Endothelial cell of umbilical vein (primary cell): ENCODE data around the gene GALNT10. TPM values are rescaled to one million over a fixed set of nuclear protein-coding genes. Genes with fewer than 3 reads are reported as not detected.

Experiments used
- BruUV-seq: library from RNA; stranded (reverse); fragments of 400-500 nt; replicated peaks from 2 replicates; lab custom pipeline; 2021; lab: Mats Ljungman, UMichigan
- CTCF ChIA-PET: fragments of 300-600, 350-600 bp; sonication (Branson Sonifier 250); formaldehyde crosslinking; loops from one replicate; lab custom pipeline; 2021; ENCODE audit warnings: antibody characterized with exemption, inconsistent platforms; lab: Charles Lee
- POLR2A ChIA-PET: fragments of 300-600, 350-600 bp; sonication (Branson Sonifier 250); formaldehyde crosslinking; loops from one replicate; lab custom pipeline; 2021; ENCODE audit warnings: antibody characterized with exemption, inconsistent platforms; lab: Charles Lee
- DNase-seq: peaks from one replicate; pipeline ENCODE4 v3.0.0-alpha.2; 2011; ENCODE audit warnings: low read depth, low spot score
- FAIRE-seq: peaks from 2 replicates; lab custom pipeline; 2011; peaks lifted over from hg19 to GRCh38; lab: Jason Lieb, UNC
- H2AFZ ChIP-seq: 2 replicates; pipeline ENCODE4 v1.6.0; 2012; ENCODE audit warnings: low read depth, low read length, control low read depth, inconsistent platforms
- H3K27ac ChIP-seq: 2 replicates; pipeline ENCODE4 v1.5.1; 2011; ENCODE audit warnings: low read depth, mild to moderate bottlenecking, control low read depth, low read length, moderate library complexity; ENCODE audit not compliant: insufficient read depth
- H3K27me3 ChIP-seq, 2 experiments: 2 replicates each; pipeline versions ENCODE4 v1.6.0 to v1.6.1; 2011; ENCODE audit warnings: low read length in 2 of 2, mixed read lengths in 1 of 2; ENCODE audit not compliant: control insufficient read depth in 2 of 2, insufficient read depth in 2 of 2
- H3K36me3 ChIP-seq, 2 experiments: 2 replicates in 1 of 2; 3 replicates in 1 of 2; pipeline ENCODE4 v1.5.1; 2011; ENCODE audit warnings: low read length in 2 of 2, mild to moderate bottlenecking in 1 of 2, moderate library complexity in 1 of 2; ENCODE audit not compliant: control insufficient read depth in 2 of 2, insufficient read depth in 2 of 2; ENCODE audit errors: extremely low read depth in 1 of 2
- H3K4me1 ChIP-seq: 3 replicates; pipeline ENCODE4 v1.5.1; 2011; ENCODE audit warnings: mild to moderate bottlenecking, low read length; ENCODE audit not compliant: control insufficient read depth, insufficient read depth; ENCODE audit errors: extremely low read depth
- H3K4me2 ChIP-seq: 2 replicates; pipeline ENCODE4 v1.6.1; 2011; ENCODE audit warnings: low read length, control low read depth, mixed read lengths; ENCODE audit not compliant: insufficient read depth
- H3K4me3 ChIP-seq, 3 experiments: fragments of 200-600 bp in 1 of 3; sonication (generic), shearing (Covaris generic) in 1 of 3; replicated peaks in 1 of 3; 2 replicates each; pipeline ENCODE4 v1.5.1; 2011 to 2016; ENCODE audit warnings: control low read depth in 3 of 3, low read length in 3 of 3, mild to moderate bottlenecking in 2 of 3, inconsistent platforms in 1 of 3, low read depth in 1 of 3, moderate library complexity in 1 of 3; ENCODE audit not compliant: insufficient read depth in 1 of 3
- H3K79me2 ChIP-seq: 2 replicates; pipeline ENCODE4 v1.6.0; 2012; ENCODE audit warnings: low read length, inconsistent platforms; ENCODE audit not compliant: control insufficient read depth, insufficient read depth
- H3K9ac ChIP-seq: replicated peaks from 2 replicates; pipeline ENCODE3; 2011; ENCODE audit warnings: low read length, control low read depth; ENCODE audit not compliant: insufficient read depth; ENCODE audit errors: extremely low read depth
- H3K9me1 ChIP-seq: replicated peaks from 3 replicates; pipeline ENCODE4 v1.6.0; 2011; ENCODE audit warnings: mild to moderate bottlenecking, low read length; ENCODE audit not compliant: control insufficient read depth, insufficient read depth; ENCODE audit errors: extremely low read depth
- H3K9me3 ChIP-seq: replicated peaks from 2 replicates; pipeline ENCODE4 v1.5.1; 2012; ENCODE audit warnings: low read length, inconsistent platforms; ENCODE audit not compliant: control insufficient read depth, insufficient read depth
- H4K20me1 ChIP-seq: replicated peaks from 2 replicates; pipeline ENCODE3; 2011; ENCODE audit warnings: mild to moderate bottlenecking, low read length; ENCODE audit not compliant: control insufficient read depth, insufficient read depth; ENCODE audit errors: extremely low read depth
- EZH2 ChIP-seq: IDR thresholded peaks from 2 replicates; pipeline ENCODE4 v1.6.1; 2012; ENCODE audit warnings: borderline replicate concordance, low read depth, mild to moderate bottlenecking, moderate library complexity, low read length, inconsistent platforms; ENCODE audit not compliant: severe bottlenecking
- FOS ChIP-seq: IDR thresholded peaks from 2 replicates; pipeline ENCODE4 v1.6.1; 2011; ENCODE audit warnings: mild to moderate bottlenecking, low read length, moderate library complexity, borderline replicate concordance; ENCODE audit not compliant: insufficient read depth
- GATA2 ChIP-seq: IDR thresholded peaks from 2 replicates; pipeline ENCODE4 v1.7.0; 2011; ENCODE audit warnings: low read depth, mild to moderate bottlenecking, moderate library complexity, mixed read lengths, low read length; ENCODE audit not compliant: insufficient read length, insufficient read depth
- JUN ChIP-seq: IDR thresholded peaks from 2 replicates; pipeline ENCODE4 v1.6.1; 2011; ENCODE audit warnings: borderline replicate concordance, low read depth; ENCODE audit not compliant: insufficient read length, insufficient read depth
- MYC ChIP-seq: IDR thresholded peaks from one replicate; pipeline ENCODE4 v1.6.1; 2011; ENCODE audit warnings: mild to moderate bottlenecking, low read depth, low read length
- POLR2A ChIP-seq: IDR thresholded peaks from 2 replicates; pipeline ENCODE4 v1.6.1; 2012; ENCODE audit warnings: low read depth, mild to moderate bottlenecking, control low read depth, low read length
- POLR2AphosphoS5 ChIP-seq: IDR thresholded peaks from 2 replicates; pipeline ENCODE4 v1.6.1; 2012; ENCODE audit warnings: low read depth, mild to moderate bottlenecking, control low read depth, low read length, moderate library complexity; ENCODE audit not compliant: insufficient read depth
- dilution Hi-C: fragments of 300-500 bp; cut with MboI; formaldehyde crosslinking; loops from one replicate; pipeline ENCODE4 v1.15.0; 2019; ENCODE audit warnings: low sequenced_read_pairs; ENCODE audit not compliant: extremely low pct_ligation_motif_present
- intact Hi-C: fragments of 100-400 bp; cut with micrococcal nuclease; formaldehyde crosslinking; loops from one replicate; pipeline ENCODE4 v1.10.0; 2022
- polyA plus RNA-seq, 4 experiments: library from polyadenylated mRNA; depleted of rRNA in 3 of 4; stranded (reverse) in 3 of 4; unstranded in 1 of 4; fragments of >200 nt; gene quantifications; 2 replicates each; pipeline versions ENCODE4 v1.2.1 to v1.2.3, GENCODE V29; 2011 to 2012; ENCODE audit warnings: missing spikeins in 1 of 4
- total RNA-seq: library from RNA; stranded (reverse); gene quantifications from 2 replicates; pipeline ENCODE4 v1.2.3, GENCODE V29; 2021
- TF ChIP-seq, protein P1 (sequence below): IDR thresholded peaks from 2 replicates; pipeline ENCODE4 v1.6.1; 2011; ENCODE audit not compliant: insufficient read depth, insufficient read length
- TF ChIP-seq, protein P2 (sequence below), 2 donors: IDR thresholded peaks; 1 replicate in 1 of 2; 2 replicates in 1 of 2; pipeline ENCODE4 v1.5.1; 2011; ENCODE audit warnings: low read length in 2 of 2, mild to moderate bottlenecking in 2 of 2, moderate library complexity in 2 of 2, control low read depth in 1 of 2, inconsistent platforms in 1 of 2, low read depth in 1 of 2; ENCODE audit not compliant: insufficient read depth in 1 of 2; ENCODE audit errors: extremely low read depth in 1 of 2

Gene GALNT10
- total and polyA plus RNA-seq, 2 donors (not counting 3 experiments of a cell fraction or from before 2014, with no cell fraction given) = 70.2 to 77.6 TPM

DNA sequence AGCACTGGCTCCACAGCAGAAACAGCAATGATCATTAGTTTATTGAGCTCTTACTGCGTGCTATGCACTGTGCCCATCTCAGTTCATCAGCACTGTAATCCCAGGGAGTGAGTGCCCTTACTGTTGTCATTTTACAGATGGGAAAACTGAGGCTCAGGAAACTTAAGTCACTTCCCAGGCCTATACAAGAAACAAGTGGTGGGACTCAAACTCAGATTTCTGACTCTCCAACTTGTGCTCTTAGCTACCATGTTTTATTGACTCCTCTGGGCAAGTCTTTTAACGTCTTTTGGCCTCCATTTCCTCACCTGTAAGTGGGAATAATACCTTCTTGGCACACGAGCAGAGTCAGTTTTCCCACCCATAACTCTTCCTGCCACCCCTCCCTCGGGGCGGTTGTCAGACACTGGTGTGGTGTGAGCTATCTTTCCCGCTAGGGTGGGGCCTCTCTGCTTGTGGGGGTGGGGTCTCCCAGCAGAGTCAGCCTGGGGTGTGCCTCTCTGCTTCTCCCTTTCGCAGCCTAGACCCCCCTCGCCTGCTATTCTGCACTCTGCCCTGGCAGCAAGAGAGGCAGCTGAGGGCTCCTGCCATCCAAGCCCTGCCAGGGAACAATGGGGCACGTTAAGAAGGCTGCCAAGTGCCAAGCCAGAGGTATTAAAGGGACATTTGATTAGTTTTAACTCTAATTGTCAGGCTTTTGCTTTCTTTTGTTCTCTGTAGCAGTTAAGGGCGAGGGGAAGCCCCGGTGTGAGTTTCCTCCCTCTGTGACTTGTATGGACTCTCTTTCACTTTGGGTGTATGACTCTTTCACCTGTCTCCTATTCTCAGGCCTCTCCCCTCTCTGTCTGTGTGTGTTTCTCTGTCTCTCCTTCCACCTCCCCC is 12.1 kb downstream of the GALNT10 start:
- no peak overlapping the region for H2AFZ ChIP-seq
- H4K20me1 ChIP-seq = no peaks in the 10 kb centered on the region
- peaks cover 8% of the 10 kb centered on the region for H3K79me2 ChIP-seq
- ChIA-PET POLR2A (interaction anchor here (1.3 kb wide), 1 partner anchor 12 kb away, joined by 4 read pairs; the partner anchor contains the start of gene GALNT10), CTCF (interaction anchor here (0.5 to 2.8 kb wide), 3 partner anchors 9 to 102 kb away, joined by 3 to 7 read pairs (median 4); partner anchors contain the start of gene GALNT10)
- no peaks in the 10 kb centered on the region for H3K9me1 ChIP-seq
- no peak overlapping the region for H3K27ac ChIP-seq
- H3K4me2 ChIP-seq = no peak overlapping the region
- BruUV-seq = no TSS peak
- H3K9ac ChIP-seq = no peak overlapping the region
- H3K9me3 ChIP-seq = no peaks in the 10 kb centered on the region
- peaks cover 0 to 8% of the 10 kb centered on the region in 2 experiments for H3K36me3 ChIP-seq
- dilution Hi-C loops = no loop called here
- FAIRE-seq (peak; percentile 44), DNase-seq (peak; percentile 21)
- no peak overlapping the region for H3K4me3 ChIP-seq
- peaks cover 23% of the 10 kb centered on the region for H3K4me1 ChIP-seq
- no peaks in the 10 kb centered on the region for H3K27me3 ChIP-seq
- intact Hi-C loops = no loop called here
- no peak for TF ChIP-seq FOS
- TF ChIP-seq JUN = no peak
- TF ChIP-seq, protein P1, sequence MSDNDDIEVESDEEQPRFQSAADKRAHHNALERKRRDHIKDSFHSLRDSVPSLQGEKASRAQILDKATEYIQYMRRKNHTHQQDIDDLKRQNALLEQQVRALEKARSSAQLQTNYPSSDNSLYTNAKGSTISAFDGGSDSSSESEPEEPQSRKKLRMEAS = no peak

GRCh38 chr5:154203798-154204578 is 13.5 kb downstream of the GALNT10 start:
- intact Hi-C loops = no loop called here
- no peak for DNase-seq
- H3K79me2 ChIP-seq = peaks cover 8% of the 10 kb centered on the region
- H3K4me1 ChIP-seq = peaks cover 9% of the 10 kb centered on the region
- BruUV-seq = no TSS peak
- no peaks in the 10 kb centered on the region for H3K9me3 ChIP-seq
- no peaks in the 10 kb centered on the region for H4K20me1 ChIP-seq
- H3K27me3 ChIP-seq = no peaks in the 10 kb centered on the region
- no peak overlapping the region for H3K4me3 ChIP-seq
- no peak overlapping the region for H2AFZ ChIP-seq
- POLR2A ChIA-PET = no interaction called here
- peaks cover 0 to 6% of the 10 kb centered on the region in 2 experiments for H3K36me3 ChIP-seq
- no peak overlapping the region for H3K27ac ChIP-seq
- TF ChIP-seq GATA2 (no peak), FOS (no peak), POLR2A (no peak), POLR2AphosphoS5 (no peak), MYC (no peak), EZH2 (no peak), JUN (no peak)
- TF ChIP-seq, protein P1 = no peak
- TF ChIP-seq, protein P2, sequence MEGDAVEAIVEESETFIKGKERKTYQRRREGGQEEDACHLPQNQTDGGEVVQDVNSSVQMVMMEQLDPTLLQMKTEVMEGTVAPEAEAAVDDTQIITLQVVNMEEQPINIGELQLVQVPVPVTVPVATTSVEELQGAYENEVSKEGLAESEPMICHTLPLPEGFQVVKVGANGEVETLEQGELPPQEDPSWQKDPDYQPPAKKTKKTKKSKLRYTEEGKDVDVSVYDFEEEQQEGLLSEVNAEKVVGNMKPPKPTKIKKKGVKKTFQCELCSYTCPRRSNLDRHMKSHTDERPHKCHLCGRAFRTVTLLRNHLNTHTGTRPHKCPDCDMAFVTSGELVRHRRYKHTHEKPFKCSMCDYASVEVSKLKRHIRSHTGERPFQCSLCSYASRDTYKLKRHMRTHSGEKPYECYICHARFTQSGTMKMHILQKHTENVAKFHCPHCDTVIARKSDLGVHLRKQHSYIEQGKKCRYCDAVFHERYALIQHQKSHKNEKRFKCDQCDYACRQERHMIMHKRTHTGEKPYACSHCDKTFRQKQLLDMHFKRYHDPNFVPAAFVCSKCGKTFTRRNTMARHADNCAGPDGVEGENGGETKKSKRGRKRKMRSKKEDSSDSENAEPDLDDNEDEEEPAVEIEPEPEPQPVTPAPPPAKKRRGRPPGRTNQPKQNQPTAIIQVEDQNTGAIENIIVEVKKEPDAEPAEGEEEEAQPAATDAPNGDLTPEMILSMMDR (IDR thresholded peaks at IDR 0.05; ENCODE audit: extremely low read depth in 1 of 2, insufficient read depth in 1 of 2, low read depth in 1 of 2, low read length in 2 of 2) = no peak
- H3K9ac ChIP-seq = no peak overlapping the region
- FAIRE-seq = no peak
- H3K4me2 ChIP-seq = no peak overlapping the region
- CTCF ChIA-PET = interaction anchor here (1.4 kb wide), 1 partner anchor 201 kb away, joined by 5 read pairs; no protein-coding TSS in a partner anchor
- no peaks in the 10 kb centered on the region for H3K9me1 ChIP-seq
- dilution Hi-C loops = no loop called here
